Fibroblast of upper back skin (primary cell): ENCODE measurements around the gene RAB44.

Source experiments
- DNase-seq: peaks from one replicate; pipeline ENCODE4 v3.0.0-alpha.2; 2013

Gene RAB44

GRCh38 chr6:36777801-36778200, 80.2 kb downstream of the RAB44 start:
- DNase-seq, result no peak

DNA sequence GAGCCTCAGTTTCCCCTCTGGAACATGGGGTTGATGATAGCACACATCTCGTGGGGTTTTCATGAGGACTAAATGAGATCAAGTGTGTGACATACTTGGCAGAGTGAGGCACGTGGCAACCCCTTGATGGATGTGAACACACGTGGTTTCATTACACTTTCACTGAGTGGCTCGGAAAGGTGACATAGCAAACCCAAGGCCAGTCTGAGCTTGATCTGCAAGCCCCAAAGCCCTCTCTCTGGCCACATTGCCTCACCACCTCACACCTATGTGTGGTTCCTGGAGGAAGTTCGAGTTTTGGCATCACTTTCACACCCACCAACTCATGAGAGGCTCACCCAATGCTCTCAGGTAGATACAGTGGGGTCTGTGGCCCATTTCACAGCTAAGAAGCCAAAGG, 81.6 kb downstream of the RAB44 start:
- no peak for DNase-seq

DNA sequence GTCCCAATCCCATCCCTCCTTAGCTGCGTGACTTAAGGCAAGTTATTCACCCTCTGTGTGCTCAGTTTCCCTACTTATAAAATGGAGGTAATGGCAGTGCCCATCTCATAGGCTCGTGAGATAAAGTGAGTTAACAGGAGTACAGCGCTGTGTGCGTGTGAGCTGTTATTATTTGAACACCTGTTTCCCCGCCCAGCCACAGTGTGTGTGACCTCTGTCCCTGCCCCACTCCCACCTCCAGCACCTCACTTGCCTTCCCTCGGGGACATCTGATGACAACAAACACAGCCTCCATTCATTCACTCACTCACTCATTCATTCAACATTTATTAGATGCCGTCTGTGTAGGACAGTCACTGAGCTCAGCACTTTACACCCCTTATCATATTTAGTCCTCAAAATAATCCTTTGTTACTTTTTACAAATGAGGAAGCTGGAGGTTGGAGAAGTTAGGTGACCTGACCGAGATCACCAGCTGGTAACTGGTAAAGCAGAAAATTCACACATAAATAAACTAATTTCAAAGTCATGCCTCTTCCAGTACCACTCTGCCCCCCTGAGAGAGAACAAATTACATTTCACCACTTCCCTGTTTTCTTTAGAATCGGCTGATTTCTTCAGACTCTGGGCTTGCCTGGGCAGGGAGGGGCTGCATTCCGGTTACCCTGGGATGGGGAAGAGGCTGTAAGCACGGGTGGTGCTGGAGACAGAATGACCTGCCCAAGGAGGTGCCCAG, 83.0 kb downstream of the RAB44 start:
- no peak for DNase-seq

- no peak for DNase-seq
Observed at GRCh38 chr6:36781669-36782068, 84.0 kb downstream of the RAB44 start.
